Mammary epithelial cell (primary cell): ENCODE data around the gene YTHDC1.

Experiments
- EZH2 ChIP-seq: IDR thresholded peaks from 2 replicates; pipeline ENCODE4 v1.6.1; 2012; ENCODE audit warnings: low read length, inconsistent platforms, borderline replicate concordance
- TF ChIP-seq, protein P1 (sequence below), 2 donors: IDR thresholded peaks in 1 of 2; conservative IDR thresholded peaks in 1 of 2; 2 replicates each; pipeline ENCODE4 v1.5.1; 2011 to 2012; ENCODE audit warnings: inconsistent platforms in 2 of 2, low read length in 2 of 2, mild to moderate bottlenecking in 2 of 2, control low read depth in 1 of 2, low read depth in 1 of 2; ENCODE audit not compliant: insufficient read depth in 1 of 2; ENCODE audit errors: extremely low read depth in 1 of 2

DNA sequence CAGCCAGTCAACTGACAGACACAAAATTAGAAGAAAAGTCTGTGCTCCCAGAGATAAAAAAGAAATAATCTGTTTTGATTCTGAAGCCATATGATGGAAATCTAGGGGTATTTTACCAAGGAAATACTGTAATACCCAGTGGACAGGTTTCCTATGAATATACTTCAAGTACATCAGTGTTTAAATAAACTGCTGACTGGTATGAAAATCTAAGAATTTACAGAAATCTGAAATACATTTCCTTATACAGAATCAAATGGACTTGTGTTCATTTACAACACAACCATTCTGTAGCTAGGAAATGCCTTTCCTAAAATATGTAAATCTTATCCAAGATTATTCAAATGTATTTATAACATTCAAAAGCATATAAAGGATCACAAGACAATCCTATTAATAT is 13.4 kb downstream of the YTHDC1 start:
- TF ChIP-seq, protein P1, sequence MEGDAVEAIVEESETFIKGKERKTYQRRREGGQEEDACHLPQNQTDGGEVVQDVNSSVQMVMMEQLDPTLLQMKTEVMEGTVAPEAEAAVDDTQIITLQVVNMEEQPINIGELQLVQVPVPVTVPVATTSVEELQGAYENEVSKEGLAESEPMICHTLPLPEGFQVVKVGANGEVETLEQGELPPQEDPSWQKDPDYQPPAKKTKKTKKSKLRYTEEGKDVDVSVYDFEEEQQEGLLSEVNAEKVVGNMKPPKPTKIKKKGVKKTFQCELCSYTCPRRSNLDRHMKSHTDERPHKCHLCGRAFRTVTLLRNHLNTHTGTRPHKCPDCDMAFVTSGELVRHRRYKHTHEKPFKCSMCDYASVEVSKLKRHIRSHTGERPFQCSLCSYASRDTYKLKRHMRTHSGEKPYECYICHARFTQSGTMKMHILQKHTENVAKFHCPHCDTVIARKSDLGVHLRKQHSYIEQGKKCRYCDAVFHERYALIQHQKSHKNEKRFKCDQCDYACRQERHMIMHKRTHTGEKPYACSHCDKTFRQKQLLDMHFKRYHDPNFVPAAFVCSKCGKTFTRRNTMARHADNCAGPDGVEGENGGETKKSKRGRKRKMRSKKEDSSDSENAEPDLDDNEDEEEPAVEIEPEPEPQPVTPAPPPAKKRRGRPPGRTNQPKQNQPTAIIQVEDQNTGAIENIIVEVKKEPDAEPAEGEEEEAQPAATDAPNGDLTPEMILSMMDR (conservative IDR thresholded peaks at IDR 0.05 in 1 of 2, IDR thresholded peaks at IDR 0.05 in 1 of 2; ENCODE audit: extremely low read depth in 1 of 2, insufficient read depth in 1 of 2, low read depth in 1 of 2, low read length in 2 of 2), result no peak
- no peak for TF ChIP-seq EZH2
